Activated naive CD8-positive, alpha-beta T cell treated with anti-CD3 and anti-CD28 coated beads, Interleukin-2, amount 50 U/mL, for 16 hours (primary cell): ENCODE results near the gene PPP1R3G.

Source experiments
- DNase-seq: peaks from one replicate; pipeline ENCODE4 v3.0.0-alpha.2; 2020; ENCODE audit warnings: low read depth, low spot score

PPP1R3G gene

GRCh38 chr6:5093231-5094015, 8.3 kb downstream of the PPP1R3G start:
- DNase-seq: no peak

- DNase-seq: no peak
Observed at GRCh38 chr6:5094327-5094726, 9.2 kb downstream of the PPP1R3G start.

GRCh38 chr6:5095236-5095635, 10.1 kb downstream of the PPP1R3G start:
- DNase-seq: no peak

DNA sequence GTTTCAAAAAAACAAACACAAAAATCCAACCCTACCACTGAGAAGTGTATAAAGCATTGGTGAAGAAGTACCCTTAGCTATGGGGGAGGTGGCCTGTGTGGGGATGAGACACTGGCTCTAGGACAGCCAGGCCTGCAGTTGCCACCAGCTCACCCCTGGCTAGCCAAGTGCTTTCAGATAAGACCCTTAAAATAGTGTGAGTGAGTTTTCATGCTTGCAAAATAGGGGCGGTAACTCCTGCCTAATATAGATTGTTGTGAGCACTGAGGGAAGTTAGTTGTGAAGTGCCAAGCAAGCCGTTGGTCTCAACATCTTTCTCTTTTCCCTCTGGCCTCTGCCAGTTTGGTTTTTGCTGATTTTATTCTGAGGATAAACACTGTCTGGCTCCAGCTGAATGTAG, 11.3 kb downstream of the PPP1R3G start:
- DNase-seq: no peak

GRCh38 chr6:5098501-5099270, 13.5 kb downstream of the PPP1R3G start:
- DNase-seq: no peak

DNA sequence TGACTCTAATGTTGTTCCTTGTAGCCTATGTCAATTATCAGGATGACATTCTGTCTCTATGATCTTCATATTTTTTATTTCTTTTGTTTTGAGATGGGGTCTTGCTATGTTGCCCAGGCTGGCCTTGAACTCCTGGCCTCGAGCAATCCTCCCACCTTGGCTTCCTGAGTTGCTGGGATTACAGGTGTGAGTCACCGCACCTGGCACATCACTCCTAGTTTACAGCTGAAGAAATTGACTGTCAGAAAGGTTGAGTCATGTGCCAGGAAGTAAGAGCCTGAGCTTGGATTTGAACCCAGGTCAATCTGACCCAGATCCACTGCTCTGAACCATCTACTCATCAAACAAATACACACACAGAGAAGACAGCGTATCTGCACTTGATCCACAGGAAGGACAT, 14.4 kb downstream of the PPP1R3G start:
- DNase-seq: no peak

GRCh38 chr6:5100806-5101205, 15.7 kb downstream of the PPP1R3G start:
- no peak for DNase-seq

GRCh38 chr6:5102267-5102970, 17.3 kb downstream of the PPP1R3G start:
- no peak for DNase-seq

DNA sequence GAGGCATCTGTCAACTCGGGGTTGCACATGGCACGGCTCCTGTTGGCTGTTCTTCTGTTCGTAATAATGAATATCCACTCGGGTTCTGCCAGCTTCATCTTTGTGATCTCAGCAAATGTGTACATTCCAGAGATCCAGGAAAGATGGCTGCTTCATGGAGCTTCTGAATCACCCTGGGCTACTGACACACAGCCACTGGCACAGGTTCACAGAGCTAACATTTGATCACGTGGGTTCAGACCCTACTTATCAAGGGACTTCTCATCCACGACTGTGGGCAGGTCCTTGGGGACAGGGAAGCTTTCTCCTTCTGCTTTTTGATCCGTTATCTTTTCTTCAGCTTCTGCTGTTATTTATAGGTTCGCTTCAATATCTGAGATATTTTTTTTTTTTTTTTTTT, 18.1 kb downstream of the PPP1R3G start:
- no peak for DNase-seq

DNA sequence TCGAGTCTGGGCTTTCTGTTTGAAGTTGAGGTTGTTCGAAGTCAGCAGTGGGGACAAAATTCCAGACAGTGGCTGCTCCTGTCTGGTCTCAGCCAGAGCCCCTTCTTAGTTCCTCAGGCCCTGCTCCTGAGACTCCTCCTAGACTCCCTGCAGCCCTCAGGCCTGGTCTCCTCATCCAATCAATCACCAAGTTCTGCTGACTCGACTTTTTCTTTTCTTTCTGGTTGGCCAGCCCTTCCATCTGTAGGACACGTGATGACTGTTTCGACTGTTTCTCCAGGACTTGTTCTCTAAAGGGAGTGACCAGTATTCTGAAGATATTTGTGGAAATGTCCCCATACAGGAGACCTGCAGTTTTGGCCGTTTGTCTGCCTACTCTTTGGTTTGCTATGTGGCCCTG, 19.5 kb downstream of the PPP1R3G start:
- DNase-seq: no peak

- DNase-seq: no peak
Observed at GRCh38 chr6:5105146-5105545, 20.0 kb downstream of the PPP1R3G start.

GRCh38 chr6:5107341-5107740, 22.2 kb downstream of the PPP1R3G start:
- no peak for DNase-seq

DNA sequence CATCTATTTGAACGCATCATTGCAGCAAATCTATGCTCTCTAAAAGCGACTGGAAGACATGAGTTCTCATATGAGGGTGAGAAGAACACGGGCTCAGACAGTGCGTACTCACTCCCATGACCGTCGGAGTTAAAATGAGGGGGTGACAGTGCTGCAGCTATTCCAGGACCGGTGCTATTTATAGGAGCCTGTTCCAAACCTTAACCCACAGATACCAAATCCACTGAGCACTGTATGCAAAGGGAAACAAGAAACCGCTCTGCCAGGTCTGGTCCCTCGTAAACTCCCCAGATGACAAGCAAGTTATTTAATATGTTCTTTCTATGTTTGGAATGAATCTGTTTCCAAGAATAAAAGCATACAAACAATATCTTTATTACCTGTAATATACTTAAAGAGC, 22.9 kb downstream of the PPP1R3G start:
- DNase-seq: no peak

DNA sequence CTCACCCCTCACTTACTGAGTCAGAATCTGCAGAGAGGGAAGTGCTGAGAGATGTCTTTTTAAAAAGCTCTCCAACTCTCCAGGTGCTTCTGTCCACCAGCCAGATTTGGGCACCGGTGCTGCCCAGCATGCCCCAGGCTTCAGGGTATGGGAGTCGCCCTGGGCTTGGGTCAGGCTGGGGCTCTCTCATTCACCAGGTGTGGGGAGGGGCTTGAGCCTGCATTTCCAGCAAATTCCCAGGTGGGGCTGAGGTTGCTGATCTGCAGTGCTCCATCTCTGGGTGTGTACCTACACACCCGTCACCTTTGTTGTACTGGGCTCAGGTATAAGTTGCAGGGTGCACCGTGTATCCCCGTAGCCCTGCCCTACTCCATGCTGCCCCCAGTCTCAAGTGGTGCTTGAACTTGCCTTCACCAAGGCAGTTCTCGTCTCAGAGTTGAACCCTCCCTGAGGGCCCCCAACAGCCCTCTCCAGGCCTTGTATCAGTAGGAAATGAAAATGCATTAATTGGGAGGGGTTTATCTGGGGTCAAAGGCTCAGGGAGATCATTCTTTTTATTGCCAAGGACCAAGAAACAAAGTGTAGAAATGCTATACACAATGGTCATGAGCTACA, 23.5 kb downstream of the PPP1R3G start:
- no peak for DNase-seq

- DNase-seq: no peak
Observed at GRCh38 chr6:5109436-5109835, 24.3 kb downstream of the PPP1R3G start.

DNA sequence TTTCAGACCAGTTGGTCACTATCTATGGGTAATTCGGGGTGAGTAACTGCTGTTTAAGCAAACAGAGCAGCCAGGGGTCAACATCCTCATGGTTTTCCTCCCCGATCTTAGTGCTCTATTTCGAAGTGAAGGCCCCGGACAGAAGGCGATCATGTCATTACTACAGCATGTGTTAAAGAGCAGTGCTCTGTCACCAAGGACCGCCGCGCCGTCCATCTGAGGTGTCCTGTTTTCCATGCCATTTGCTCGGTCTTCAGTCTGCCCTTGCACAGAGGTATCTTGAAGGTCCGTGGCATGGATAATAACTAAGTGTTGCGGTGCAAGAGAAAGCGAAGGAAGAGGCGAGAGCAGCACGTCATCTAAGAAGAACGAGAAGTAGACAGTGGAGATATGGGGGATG, 25.1 kb downstream of the PPP1R3G start:
- DNase-seq: no peak

- DNase-seq: no peak
Observed at GRCh38 chr6:5111626-5112025, 26.5 kb downstream of the PPP1R3G start.

- no peak for DNase-seq
Observed at GRCh38 chr6:5112066-5112799, 27.1 kb downstream of the PPP1R3G start.

- no peak for DNase-seq
Observed at GRCh38 chr6:5113096-5113495, 28.0 kb downstream of the PPP1R3G start.

DNA sequence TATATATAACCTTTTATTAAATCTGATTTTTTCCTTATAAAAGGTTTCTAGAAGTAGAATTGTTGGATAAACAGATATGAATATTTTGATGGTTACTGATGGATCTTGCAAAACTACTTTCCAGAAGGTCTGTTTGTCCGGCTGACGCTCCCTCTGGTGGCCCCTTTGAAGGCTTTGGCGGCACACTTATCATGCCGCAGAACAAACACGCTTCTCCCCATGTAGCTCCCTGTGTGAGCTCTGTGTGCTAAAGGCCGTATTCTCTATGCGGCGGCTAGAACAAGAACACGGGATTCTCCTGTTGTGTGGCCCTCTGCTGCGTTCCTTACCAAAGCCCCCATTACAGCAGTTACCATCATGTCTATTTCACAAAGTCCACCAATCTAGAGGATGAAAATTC, 30.0 kb downstream of the PPP1R3G start:
- DNase-seq: no peak

GRCh38 chr6:5116243-5116991, 31.3 kb downstream of the PPP1R3G start:
- no peak for DNase-seq
